HUES48 (cell line): ENCODE results near the gene PRKCE.

Experiments
- H3K27ac ChIP-seq: one replicate; pipeline ENCODE4 v1.7.0; 2013; ENCODE audit warnings: low read depth, low read length, inconsistent platforms
- H3K27me3 ChIP-seq: 2 replicates; pipeline ENCODE4 v1.6.1; 2013; ENCODE audit warnings: mild to moderate bottlenecking, low read length; ENCODE audit not compliant: control insufficient read depth, insufficient read depth
- H3K36me3 ChIP-seq: 2 replicates; pipeline ENCODE4 v1.6.1; 2013; ENCODE audit warnings: low read length; ENCODE audit not compliant: control insufficient read depth, insufficient read depth
- H3K4me1 ChIP-seq: 2 replicates; pipeline ENCODE4 v1.6.1; 2013; ENCODE audit warnings: mild to moderate bottlenecking, low read length; ENCODE audit not compliant: control insufficient read depth, insufficient read depth
- H3K4me3 ChIP-seq: 2 replicates; pipeline ENCODE4 v1.5.1; 2013; ENCODE audit warnings: mild to moderate bottlenecking, low read depth, low read length
- H3K9ac ChIP-seq: 2 replicates; pipeline ENCODE4 v1.6.1; 2013; ENCODE audit warnings: mild to moderate bottlenecking, low read depth, low read length, moderate library complexity
- H3K9me3 ChIP-seq: 2 replicates; pipeline ENCODE4 v1.6.1; 2013; ENCODE audit warnings: low read length; ENCODE audit not compliant: control insufficient read depth, insufficient read depth

Gene PRKCE

DNA sequence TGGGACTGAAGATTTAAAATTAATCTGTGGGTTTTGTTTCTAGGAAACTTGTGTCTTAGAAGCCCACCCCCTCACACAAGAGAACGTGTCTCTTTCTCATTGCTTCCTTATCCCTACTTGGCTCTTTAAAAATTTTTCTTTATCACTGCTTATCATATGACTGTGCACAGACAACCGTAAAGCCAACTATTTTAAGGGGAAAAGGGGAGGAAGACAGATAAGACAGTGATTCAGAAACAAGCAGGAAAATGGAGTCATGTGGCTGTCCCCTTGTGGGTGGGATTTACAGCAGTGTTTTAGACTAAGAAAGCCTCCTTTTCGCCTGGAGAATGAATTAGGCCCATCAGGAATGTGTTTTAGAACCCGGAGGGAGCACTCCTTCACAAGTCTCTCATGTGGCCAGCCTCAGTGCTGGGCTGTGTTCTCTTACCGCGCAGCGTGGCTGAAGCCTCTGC is 17.6 kb downstream of the PRKCE start:
- Histone ChIP-seq H3K36me3 (no peaks in the 10 kb centered on the region), H3K9me3 (no peaks in the 10 kb centered on the region), H3K27ac (no peak overlapping the region), H3K27me3 (no peaks in the 10 kb centered on the region), H3K4me3 (no peak overlapping the region), H3K9ac (no peak overlapping the region), H3K4me1 (peaks cover 12% of the 10 kb centered on the region; the same call in 1 of the 2 replicates)

DNA sequence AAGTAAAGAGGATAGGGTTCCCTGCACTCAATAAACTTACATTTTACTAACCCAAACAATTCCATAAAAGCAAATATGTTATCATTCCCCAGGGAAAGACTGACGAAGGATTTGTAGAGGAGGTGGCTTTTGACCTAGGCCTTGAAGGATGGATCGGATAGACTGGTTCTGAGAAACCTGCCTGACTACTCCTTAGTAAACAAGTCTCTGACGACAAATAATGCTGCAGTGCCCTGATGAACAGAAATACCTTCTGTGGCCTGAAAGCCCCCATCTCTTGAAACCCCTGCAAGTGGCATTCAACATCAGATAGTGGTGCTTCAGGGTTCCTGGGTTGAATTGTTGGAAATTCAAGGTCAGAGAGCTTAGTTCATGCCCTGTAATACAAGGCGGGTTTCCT is 19.2 kb downstream of the PRKCE start:
- Histone ChIP-seq H3K9me3 (no peaks in the 10 kb centered on the region), H3K4me1 (peaks cover under 1% of the 10 kb centered on the region; the same call in 1 of the 2 replicates), H3K9ac (no peak overlapping the region), H3K27ac (no peak overlapping the region), H3K36me3 (no peaks in the 10 kb centered on the region), H3K27me3 (no peaks in the 10 kb centered on the region), H3K4me3 (no peak overlapping the region)

DNA sequence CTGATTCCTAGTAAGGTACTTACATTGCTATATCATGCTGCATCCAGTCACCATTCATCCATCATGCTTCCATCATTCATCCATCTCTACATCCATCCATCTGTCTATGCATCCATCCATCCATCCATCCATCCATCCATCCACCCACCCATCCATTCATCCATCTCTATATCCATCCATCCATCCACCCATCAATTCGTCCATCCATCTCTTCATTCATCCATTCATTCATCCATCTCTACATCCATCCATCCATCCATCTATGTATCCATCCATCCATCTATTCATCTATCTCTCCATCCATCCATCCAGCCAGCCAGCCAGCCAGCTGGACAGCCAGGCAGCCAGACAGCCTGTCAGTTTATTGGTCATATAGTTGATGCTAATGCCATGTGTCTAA is 20.7 kb downstream of the PRKCE start:
- Histone ChIP-seq H3K36me3 (no peaks in the 10 kb centered on the region), H3K9ac (no peak overlapping the region), H3K4me1 (no peaks in the 10 kb centered on the region), H3K27me3 (no peaks in the 10 kb centered on the region), H3K9me3 (no peaks in the 10 kb centered on the region), H3K27ac (no peak overlapping the region), H3K4me3 (no peak overlapping the region)

DNA sequence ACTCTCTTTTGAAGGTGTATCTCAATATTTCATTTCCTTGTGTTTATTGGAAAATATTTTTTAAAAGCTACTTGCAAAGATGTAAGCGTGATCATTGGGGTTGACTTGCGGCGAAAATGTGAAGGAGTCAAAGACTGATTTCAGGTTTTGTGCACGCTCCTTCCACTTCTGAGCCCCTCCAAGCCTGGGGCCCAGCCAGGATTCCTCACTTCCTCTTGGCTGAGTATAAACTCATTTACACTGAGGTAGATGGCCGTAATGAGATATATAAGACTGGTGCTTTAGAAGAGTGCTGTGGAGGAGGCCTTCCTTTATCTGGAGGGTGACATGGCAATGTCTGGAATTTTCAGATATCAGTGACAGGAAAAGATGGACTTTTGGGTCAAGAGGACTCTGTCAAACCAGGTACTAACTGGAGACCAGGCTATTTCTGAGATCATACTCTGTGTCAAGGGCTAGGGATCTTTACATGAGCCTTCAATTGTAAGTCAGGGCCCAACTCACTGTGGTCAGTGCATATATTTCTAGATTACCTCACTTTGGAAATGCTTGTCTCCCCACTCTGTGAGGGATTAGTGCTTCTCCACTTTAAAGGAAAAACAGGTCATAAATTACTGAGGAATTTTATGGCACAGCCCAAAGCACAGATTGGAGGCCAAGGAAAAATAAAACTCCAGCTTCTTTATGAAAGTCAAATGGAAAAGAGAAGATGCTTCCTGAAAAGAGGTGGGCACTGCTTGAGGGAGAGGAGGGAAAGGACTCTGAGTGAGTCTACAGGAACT is 22.8 kb downstream of the PRKCE start:
- Histone ChIP-seq H3K4me1 (no peaks in the 10 kb centered on the region), H3K9me3 (no peaks in the 10 kb centered on the region), H3K27ac (no peak overlapping the region), H3K9ac (no peak overlapping the region), H3K4me3 (no peak overlapping the region), H3K27me3 (no peaks in the 10 kb centered on the region), H3K36me3 (no peaks in the 10 kb centered on the region)

DNA sequence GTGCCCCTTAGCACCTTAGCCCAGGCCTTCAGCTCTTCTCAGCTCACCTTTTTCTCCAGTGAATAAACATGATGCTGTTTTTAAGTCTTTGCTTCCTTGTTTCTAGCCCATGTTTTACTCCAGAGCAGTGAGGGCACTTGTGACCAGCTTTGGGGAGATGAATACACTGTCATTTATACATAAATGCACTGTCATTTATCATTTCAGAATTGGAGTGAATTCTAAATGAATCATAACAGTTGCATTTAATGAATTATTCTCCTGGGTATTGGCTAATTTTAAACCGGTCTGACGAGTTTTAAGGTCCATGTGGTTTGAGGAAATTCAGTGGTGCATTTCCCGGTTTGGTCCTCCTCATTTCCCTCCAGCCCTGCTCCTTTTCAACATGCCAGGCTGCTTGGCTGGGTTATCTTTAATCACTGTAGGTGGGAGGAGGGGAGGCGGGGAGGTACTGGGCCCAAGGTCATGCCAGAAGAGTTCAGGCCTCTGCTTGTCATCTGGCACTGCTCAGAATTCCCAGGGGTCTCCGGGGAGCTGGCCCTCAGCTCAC is 23.9 kb downstream of the PRKCE start:
- no peak overlapping the region for H3K4me3 ChIP-seq
- no peaks in the 10 kb centered on the region for H3K9me3 ChIP-seq
- no peak overlapping the region for H3K27ac ChIP-seq
- no peak overlapping the region for H3K9ac ChIP-seq
- H3K4me1 ChIP-seq, result no peaks in the 10 kb centered on the region
- no peaks in the 10 kb centered on the region for H3K36me3 ChIP-seq
- no peaks in the 10 kb centered on the region for H3K27me3 ChIP-seq

DNA sequence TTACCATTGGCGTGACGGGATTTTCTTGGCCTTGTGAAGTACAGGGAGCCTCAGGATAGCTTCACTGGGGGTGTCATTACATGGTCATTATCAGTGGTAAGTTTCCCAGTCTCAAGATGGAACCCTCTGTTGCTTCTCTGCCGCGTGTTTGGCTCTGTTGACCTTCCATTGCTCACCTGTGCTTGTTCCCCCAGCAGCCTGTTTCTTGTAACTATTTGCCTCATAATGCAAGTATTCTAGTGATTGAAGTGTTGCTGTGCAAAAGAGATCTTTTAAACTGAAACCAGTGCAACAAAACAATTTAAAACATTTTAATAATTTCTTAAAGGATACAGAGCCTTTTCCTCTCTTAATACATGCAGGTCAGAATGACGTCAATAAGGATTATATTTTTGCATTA is 24.6 kb downstream of the PRKCE start:
- no peak overlapping the region for H3K27ac ChIP-seq

DNA sequence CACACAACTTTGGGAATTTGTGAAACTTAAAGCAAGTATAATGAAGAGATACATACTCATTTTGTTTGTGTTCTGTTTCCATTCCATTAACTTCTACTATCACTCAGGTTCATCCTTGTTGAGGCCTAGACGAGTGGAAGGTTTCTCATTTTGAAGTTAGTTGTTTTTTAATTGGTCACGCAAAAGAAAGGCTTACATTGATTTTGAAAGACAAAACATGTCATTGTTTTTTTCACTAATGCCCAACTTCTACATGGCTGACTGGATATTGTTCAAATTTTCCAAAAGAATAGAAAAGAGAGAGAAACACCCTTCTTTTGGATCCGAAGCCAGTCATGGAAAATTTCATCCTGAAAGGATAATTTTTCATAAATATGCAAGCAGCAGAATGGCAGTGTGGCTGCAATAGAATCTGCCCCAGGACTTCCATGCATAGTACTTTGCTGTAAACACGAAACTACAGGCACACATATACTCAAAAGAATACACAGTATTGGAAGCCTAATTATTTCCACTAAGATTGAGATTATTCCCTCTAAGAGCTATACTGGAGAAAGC is 27.4 kb downstream of the PRKCE start:
- H3K4me3 ChIP-seq, result no peak overlapping the region
- H3K27me3 ChIP-seq, result no peaks in the 10 kb centered on the region
- H3K36me3 ChIP-seq, result no peaks in the 10 kb centered on the region
- H3K9me3 ChIP-seq, result no peaks in the 10 kb centered on the region
- H3K4me1 ChIP-seq, result no peaks in the 10 kb centered on the region
- no peak overlapping the region for H3K9ac ChIP-seq
- no peak overlapping the region for H3K27ac ChIP-seq

More for the DNA sequence above, 24.6 kb downstream of the PRKCE start:
- no peak overlapping the region for H3K9ac ChIP-seq
- H3K9me3 ChIP-seq, result no peaks in the 10 kb centered on the region
- H3K4me3 ChIP-seq, result no peak overlapping the region
- H3K4me1 ChIP-seq, result no peaks in the 10 kb centered on the region
- H3K27me3 ChIP-seq, result no peaks in the 10 kb centered on the region
- H3K36me3 ChIP-seq, result no peaks in the 10 kb centered on the region

DNA sequence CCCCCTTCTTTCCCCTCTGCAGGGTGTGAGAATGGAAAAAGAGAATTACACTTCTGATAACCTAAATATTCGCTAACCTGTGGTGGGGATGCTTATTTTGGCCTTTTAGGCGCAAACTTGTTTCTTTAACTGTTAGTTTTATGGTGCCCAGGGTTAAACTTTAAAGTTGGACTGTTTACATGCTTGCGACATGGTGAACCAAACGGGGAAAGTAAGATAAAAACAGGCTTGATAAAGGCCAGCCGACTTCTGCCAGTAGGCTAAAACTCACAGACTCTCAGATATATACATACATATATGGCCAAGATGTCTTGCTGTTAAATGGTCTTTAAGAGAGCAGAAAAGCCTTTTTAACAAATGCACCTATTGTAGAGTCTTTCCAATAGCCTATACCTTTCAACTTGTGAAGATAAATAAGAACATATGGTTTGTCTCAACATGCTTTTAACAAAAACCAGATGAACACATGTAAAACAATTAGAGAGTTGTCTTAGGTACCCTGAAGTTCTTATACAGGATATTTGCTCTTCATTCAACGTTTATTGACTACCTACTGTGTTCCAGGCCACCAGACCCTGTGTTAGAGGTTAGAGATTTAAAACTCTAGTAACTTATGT is 29.0 kb downstream of the PRKCE start:
- H3K4me1 ChIP-seq, result no peaks in the 10 kb centered on the region
- H3K9me3 ChIP-seq, result no peaks in the 10 kb centered on the region
- no peaks in the 10 kb centered on the region for H3K27me3 ChIP-seq
- H3K36me3 ChIP-seq, result no peaks in the 10 kb centered on the region
- no peak overlapping the region for H3K27ac ChIP-seq
- H3K4me3 ChIP-seq, result no peak overlapping the region
- no peak overlapping the region for H3K9ac ChIP-seq

DNA sequence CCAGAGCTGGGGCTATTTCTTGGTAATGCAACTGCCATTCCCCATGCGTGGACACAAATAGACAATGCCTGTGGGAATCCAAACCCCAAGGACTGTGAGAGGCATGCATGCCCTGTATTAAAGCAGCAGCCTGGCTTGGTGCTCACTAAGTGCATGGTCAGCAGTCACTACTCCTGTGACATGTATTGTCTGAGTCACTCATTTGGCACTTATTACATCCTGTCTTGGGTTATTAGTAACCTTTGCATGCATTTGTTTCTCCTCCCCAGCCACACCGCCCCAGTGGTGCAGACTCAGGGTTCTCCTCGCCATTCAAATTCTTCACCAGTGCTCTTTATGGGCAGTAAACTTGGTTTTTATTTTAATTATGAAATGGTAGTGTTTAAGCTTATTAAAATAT is 30.2 kb downstream of the PRKCE start:
- Histone ChIP-seq H3K27ac (no peak overlapping the region), H3K27me3 (no peaks in the 10 kb centered on the region), H3K4me3 (no peak overlapping the region), H3K36me3 (no peaks in the 10 kb centered on the region), H3K9ac (no peak overlapping the region), H3K4me1 (no peaks in the 10 kb centered on the region), H3K9me3 (no peaks in the 10 kb centered on the region)

DNA sequence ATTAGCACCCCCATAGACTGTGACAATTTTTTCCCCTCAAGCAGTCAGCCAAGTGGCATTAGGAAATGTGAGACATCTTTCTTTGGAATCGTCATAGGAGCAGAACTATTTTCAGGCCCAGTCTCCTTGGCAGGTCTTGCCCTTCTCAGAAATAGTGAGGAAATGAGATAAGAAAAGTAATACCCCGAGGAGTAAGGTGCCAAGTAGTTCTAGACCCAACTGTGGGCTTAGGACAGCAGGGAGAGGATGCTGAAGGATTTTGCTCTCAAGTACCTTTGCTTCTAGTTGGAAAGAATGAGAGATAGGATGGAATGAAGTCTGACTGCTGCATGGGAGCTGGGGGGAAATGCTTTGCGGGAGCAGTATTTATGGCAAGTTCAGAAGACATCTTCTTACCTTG is 31.8 kb downstream of the PRKCE start:
- Histone ChIP-seq H3K4me1 (no peaks in the 10 kb centered on the region), H3K27ac (no peak overlapping the region), H3K27me3 (no peaks in the 10 kb centered on the region), H3K9me3 (no peaks in the 10 kb centered on the region), H3K36me3 (no peaks in the 10 kb centered on the region), H3K4me3 (no peak overlapping the region), H3K9ac (no peak overlapping the region)

DNA sequence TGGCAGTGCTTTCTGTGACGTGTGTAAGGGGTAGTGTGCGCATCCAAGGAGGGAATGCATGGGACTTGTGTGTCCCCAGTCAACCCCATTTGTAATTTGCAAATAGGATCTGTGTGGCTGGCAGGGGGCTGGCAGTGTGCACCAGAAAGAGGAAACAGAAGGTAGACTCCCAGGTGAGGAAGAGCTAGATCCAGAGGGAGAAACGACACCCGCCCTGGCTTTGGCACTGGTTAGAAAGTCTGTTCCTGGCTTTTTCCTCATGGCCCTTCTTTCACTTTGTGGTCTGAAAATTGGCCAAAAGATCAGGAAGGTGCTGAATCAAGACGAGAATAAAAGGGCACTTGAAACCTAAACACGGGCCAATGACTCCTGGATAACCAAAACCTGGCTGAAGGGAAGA is 33.3 kb downstream of the PRKCE start:
- Histone ChIP-seq H3K9ac (no peak overlapping the region), H3K4me3 (no peak overlapping the region), H3K4me1 (no peaks in the 10 kb centered on the region), H3K36me3 (no peaks in the 10 kb centered on the region), H3K9me3 (no peaks in the 10 kb centered on the region), H3K27me3 (no peaks in the 10 kb centered on the region), H3K27ac (no peak overlapping the region)
